ENCODE measurements around the gene PLXDC1. TPM values are rescaled to one million over a fixed set of nuclear protein-coding genes. Genes with fewer than 3 reads are reported as not detected.

PLXDC1 gene
- total RNA-seq, 1 donor from 2014 or later, result 0.98 TPM

GRCh38 chr17:39158623-39159022 is 7.2 kb upstream of the PLXDC1 start:
- intact Hi-C loops (cut with micrococcal nuclease), result no loop called here

DNA sequence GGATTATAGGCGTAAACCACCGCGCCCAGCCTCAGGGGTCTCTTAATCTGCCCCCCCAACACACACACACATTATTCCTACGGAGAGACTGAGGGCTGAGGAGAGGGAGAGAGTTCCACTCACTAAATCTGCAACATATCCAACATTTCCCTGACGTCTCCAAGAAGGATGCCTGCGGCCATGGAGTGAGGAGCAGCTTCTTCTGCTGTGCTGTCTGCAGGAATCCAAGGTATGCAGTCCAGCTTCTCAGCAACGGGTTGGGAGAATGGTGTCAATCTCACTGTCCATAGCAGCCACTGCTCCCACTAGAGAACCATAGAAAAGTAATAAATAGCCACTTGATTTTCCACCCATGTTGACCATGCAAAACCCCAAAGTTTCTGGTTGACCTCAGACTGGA is 5.1 kb upstream of the PLXDC1 start:
- intact Hi-C loops (cut with micrococcal nuclease), result no loop called here

DNA sequence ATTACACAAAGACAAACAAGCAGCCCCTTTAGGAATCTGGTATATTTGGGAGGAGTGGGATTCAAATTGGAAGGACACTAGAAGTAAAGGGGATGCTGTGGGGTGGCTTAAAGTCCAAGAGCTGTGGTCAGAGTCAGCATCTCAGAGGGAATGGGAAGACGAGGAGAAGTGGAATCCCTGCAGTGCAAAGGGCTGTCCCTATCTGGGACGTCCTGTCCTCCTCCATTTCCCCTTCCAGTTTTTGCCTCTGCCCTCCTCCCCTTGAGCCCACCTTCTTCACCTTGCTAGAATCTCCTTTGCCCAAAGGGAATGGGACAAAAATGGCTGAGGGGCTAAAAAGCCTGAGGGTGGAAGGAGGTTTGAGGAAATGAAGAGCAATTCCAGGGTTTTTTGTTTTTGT is 4.2 kb upstream of the PLXDC1 start:
- intact Hi-C loops (cut with micrococcal nuclease), result no loop called here

DNA sequence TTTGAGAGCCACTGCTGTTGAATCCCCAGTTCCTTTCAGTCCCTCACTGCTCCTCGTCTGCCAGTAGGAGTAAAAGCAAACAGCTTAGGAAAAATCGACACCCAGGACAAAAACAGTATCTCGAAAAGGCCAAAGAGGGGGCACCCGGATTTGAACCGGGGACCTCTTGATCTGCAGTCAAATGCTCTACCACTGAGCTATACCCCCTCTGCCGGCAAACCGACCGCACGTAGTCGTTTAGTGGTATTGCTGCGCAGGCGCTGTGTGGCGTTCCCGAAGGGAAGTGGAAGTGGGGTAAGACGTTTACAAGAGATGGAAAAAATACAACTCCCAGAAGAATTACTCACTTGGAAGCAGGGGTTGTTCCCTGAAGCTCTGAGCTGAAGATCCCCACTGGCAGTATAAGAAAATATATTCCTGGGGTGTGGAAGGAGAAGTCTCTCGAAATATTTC is 2.2 kb upstream of the PLXDC1 start:
- intact Hi-C loops (cut with micrococcal nuclease), result loop anchor here (1.0 to 5.0 kb wide), 6 partner anchors 47 to 402 kb away; partner anchors contain the start of genes CDK12, LASP1 and RPL19

DNA sequence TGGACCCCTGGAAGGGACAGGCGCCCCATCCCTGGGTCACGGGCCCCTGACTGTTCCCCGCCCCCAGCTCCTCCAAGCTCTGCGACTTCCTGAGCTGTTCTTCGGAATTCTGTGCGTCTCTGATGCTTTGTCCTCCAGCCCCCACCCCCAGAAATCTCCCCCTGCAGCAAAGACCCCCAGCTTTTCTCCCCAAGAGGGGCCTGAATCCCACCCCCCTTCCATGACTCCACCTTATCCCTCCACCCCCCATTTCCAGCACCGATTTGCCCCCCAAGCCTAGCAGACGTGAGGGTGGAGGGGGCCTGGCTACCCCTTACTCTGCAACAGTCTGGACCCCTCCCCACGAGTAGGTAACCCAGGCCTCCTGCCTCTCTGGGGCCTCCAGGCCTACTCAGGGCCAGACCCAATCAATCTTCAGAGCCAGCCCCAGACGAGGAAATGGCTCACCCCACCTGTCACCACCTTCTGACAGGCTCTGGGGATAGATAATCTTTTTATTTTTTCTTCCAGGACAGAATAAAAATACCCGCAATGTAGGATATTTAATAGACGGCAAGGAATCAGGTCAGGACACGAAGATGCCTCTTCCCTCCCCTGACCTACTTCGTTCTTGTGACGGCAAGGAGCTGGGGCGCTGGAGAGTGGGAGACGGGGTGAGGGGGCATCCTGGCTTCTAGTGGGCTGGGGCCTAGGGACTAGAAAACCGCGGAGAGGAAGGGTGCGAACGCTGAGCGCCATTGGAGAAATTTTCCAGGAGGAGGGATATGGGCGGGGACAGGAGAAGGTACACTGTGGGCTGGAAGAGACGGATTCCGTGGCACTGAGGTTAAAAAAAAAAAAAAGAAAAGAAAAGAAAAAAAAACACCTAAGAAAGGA is 744 bp upstream of the PLXDC1 start:
- intact Hi-C loops (cut with micrococcal nuclease), result loop anchor here (1.0 to 5.0 kb wide), 3 partner anchors 83 to 310 kb away; partner anchors contain the start of gene CDK12

GRCh38 chr17:39150795-39151149 is 665 bp downstream of the PLXDC1 start:
- intact Hi-C loops (cut with micrococcal nuclease), result loop anchor here (5.0 kb wide), 1 partner anchor 312 kb away; the partner anchor contains the start of gene CDK12

DNA sequence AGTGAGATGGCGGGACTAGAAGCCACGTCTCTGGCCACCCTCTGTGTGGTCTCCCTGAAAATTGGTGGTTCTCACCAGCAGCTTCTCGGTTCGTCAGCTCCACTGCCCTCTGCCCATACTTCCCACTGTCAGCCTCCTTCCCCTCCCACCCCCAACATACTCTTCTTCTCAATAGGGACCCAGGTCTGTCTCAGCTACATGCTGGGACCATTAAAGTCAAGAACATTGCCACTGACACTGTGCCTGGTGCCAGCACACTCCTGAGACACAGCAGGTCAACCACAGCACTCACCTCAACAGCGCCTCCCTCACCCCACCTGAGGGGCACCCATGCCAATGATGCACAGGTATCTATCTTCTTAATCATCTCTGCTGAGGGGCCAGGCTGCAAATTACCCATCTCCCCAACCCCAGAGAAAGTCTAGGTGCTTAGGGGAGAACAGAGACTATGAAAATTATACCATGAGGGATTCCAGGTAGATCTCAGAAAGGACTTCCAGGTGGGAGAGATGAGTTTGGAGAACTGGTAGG is 1.3 kb downstream of the PLXDC1 start:
- intact Hi-C loops (cut with micrococcal nuclease), result loop anchor here (5.0 kb wide), 1 partner anchor 312 kb away; the partner anchor contains the start of gene CDK12

- intact Hi-C loops (cut with micrococcal nuclease), result no loop called here
These were observed 3.9 kb downstream of the PLXDC1 start for GRCh38 chr17:39147221-39148185.

DNA sequence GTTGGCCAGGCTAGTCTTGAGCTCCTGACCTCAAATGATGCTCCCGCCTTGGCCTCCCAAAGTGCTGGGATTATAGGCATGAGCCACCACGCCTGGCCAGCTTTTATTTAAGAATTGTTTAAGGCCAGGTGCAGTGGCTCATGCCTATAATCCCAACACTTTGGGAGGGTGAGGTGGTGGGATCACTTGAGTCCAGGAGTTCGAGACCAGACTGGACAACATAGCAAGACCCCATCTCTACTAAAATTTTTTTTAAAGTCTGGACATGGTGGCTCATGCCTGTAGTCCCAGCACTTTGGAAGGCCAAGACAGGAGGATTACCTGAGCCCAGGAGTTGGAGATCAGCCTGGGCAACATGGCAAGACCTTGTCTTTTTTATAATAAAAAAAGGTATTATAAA is 5.2 kb downstream of the PLXDC1 start:
- intact Hi-C loops (cut with micrococcal nuclease), result no loop called here

GRCh38 chr17:39145143-39145542 is 6.3 kb downstream of the PLXDC1 start:
- intact Hi-C loops (cut with micrococcal nuclease), result no loop called here

DNA sequence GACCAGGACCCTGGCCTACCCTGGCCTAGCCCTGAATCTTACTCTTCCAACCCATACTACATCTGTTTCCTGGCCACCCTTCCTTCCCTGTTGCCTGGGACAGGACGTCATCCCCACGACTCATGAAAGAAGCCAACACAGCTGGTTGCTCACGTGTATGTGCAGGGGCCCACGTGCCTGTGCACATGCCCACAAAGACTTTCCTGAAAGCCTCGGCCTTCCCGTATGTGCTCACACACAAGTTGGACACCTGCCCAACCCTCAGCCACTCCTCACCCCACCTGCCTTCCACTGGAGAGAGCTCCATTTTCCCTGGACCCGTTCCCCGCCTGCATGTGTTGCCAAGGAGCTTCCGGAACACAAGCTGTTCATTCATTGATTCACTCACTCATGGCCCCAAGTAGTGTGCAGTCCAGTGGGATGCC is 7.0 kb downstream of the PLXDC1 start:
- intact Hi-C loops (cut with micrococcal nuclease), result no loop called here

DNA sequence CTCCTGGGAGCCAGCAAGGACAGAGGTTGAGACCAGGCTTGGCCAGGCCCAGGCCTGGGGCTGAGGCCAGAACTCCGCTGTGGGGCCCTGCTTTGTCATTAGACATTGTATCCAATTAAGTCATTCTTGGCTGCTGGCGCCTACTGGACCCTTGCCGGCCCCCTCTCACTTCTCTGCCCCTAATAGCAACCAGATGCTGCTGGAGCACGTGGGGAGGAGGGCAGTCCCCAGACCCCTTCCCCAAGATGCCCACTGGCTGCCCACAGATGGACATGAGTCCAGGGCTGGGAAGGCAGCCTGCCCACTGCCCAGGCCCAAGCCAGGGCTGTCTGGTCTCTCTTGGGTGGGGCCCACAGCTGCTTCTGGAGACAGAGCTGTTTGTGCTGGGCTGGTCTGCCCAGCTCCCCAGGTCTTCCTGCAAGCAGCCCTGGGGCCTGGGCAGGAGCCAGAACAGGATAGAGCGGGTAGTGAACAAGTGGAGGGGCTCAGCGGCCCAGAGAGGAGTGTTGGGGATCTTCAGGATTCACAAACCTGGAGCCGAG is 7.8 kb downstream of the PLXDC1 start:
- intact Hi-C loops (cut with micrococcal nuclease), result no loop called here

DNA sequence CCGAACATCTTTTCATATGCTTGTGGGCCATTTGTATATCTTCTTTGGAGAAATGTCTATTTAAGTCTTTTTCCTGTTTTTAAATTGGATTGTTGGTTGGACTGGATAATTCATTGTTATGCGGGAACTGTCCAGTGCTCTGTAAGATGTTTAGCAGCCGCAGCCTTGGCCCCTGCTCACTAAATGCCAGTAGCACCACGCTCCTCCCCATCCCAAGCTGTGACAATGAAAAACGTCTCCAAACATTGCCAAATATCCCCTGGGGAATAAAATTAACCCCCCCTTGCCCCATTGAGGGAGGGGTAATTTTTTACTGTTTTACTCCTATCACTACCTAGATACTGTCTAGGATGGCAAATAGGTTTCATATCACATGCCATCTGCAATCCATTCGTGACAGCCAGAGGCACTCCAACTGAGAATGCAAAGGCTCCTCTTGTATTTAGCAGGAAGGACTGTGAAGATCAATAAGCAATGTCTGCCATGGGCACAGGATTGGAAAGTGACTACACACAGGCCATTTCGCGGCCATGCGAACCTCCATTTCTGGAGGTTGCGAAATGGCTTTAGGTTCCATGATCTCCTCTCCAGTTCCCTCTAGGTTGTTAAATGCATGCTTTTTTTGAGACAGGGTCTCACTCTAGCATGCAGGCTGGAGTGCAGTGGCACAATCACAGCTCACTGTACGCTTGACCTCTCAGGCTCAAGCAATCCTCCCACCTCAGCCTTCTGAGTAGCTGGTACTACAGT is 9.3 kb downstream of the PLXDC1 start:
- intact Hi-C loops (cut with micrococcal nuclease), result no loop called here

GRCh38 chr17:39141294-39141693 is 10.1 kb downstream of the PLXDC1 start:
- intact Hi-C loops (cut with micrococcal nuclease), result no loop called here

DNA sequence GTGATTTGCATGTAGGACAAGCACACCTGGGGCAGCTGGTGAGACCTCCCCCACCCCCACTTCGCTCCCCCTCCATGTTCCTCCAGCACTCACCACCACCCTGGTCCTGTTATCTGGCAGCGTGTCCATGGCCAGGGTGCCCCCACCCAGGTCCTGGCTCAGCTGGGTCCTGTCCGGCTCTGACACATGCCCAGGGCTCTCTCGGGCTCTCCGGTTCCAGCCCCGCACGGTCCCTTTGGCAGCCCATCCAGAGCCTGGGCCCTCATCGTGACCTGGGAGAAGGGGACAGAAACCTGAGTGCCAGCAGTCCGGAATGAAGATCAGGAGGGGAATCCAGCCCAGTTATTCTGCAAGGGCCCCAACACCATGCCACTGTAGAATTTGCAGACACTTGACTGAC is 11.9 kb downstream of the PLXDC1 start:
- intact Hi-C loops (cut with micrococcal nuclease), result no loop called here

DNA sequence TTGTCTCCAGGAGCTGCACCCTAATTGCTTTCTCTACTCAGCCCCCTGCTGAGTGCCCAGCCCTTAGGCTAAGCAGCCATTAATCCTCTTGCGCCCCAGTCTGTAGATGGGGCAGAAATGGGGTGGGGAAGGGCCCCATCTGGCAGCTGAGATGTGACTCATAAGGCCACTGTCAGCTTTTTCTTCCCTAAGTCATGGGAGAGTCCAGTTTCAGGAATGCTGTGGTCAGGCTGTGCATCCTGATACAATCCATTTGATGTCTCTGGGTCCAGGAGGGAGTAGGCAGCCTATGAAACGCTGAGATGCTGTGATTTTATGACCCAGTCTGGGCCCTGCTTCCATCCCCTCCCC is 12.3 kb downstream of the PLXDC1 start:
- intact Hi-C loops (cut with micrococcal nuclease), result no loop called here

- intact Hi-C loops (cut with micrococcal nuclease), result no loop called here
These were observed 12.8 kb downstream of the PLXDC1 start for GRCh38 chr17:39138431-39139160.

DNA sequence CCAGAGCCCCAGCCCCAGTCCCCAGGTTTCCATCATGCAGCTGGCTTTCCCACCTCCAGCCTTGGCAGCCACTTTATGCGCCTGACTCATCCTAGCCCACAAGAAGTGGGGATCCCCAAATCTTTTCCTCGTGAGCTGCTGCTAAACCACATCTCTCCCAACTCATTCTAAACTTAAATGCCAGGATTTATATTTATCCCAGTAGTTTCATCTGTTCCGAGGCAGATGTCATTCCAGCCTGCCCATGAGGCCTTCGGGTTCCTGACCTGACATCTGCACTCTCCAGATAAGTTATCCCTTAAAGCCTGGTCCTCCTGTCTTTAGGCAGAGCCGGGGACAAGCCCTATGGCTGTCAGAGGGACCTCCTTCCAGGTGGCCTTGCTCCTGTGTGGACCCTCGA is 16.6 kb downstream of the PLXDC1 start:
- intact Hi-C loops (cut with micrococcal nuclease), result no loop called here

DNA sequence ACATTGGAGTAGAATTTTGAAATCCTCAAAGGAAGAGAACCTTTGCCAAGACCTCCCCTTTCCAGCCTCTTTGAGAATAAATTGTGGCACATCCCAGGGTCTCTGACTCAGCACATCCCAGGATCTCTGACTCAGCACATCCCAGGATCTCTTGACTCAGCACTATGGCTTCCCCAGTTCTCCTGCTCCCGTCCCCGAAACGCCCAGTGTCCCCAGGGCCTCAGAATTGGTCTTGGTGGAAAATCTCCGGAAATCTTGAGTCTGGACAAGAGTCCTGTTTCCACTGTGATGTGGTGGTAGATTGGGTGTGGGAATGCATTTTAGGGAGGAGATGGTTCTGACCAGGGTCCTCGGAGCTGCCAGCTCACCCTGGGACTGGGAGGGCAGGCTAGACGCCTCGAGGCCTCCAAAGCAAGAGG is 19.2 kb downstream of the PLXDC1 start:
- intact Hi-C loops (cut with micrococcal nuclease), result no loop called here

DNA sequence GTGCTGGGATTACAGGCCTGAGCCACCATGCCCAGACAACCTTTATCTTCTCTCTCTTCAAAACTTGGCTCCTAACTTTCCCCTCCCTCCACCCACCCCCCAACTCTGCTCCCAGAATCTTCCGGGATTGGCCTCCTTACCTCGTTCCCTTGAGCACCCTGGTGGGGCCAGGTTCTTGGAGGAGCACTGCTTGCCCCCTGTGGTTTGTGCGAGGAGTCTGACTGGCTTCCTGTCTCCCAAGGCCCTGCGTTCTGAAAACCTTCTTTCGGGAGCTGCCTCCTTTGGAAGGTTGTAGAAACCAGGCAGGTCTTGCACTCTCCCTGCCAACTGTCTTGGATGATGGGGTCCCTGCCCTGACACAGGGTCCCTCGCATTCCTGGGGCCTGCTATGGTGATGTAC is 19.8 kb downstream of the PLXDC1 start:
- intact Hi-C loops (cut with micrococcal nuclease), result no loop called here
